Measurements from ENCODE around the gene EIF5A. TPM values are rescaled to one million over a fixed set of nuclear protein-coding genes. Genes with fewer than 3 reads are reported as not detected.

Gene EIF5A
- total RNA-seq, 1 experiment from 2014 or later = 1,139 TPM

- POLR2A ChIA-PET = interaction anchor here (1.1 kb wide), 2 partner anchors 24 to 71 kb away, joined by 3 to 7 read pairs; no protein-coding TSS in a partner anchor
- no peak for DNase-seq (ENCODE audit: low read depth, low spot score)
Observed at GRCh38 chr17:7261379-7262191, 45.8 kb upstream of the EIF5A start.

More at GRCh38 chr17:7261379-7262191, 45.8 kb upstream of the EIF5A start:
- Histone ChIP-seq H2AFZ (ENCODE audit: low read depth, low read length, poor library complexity, severe bottlenecking) (no peak overlapping the region), H3K27ac (ENCODE audit: low read depth, low read length) (peak overlapping the region; percentile 94), H3K36me3 (ENCODE audit: control insufficient read depth in 1 of 2, insufficient read depth in 2 of 2, low read length in 2 of 2) (peaks cover 9 to 25% of the 10 kb centered on the region in 2 experiments), H3K4me1 (ENCODE audit: control insufficient read depth in 1 of 2, insufficient read depth in 2 of 2, low read length in 2 of 2) (peaks cover 39 to 62% of the 10 kb centered on the region in 2 experiments), H3K79me2 (ENCODE audit: insufficient read depth, low read length) (peaks cover 54% of the 10 kb centered on the region), H3K27me3 (ENCODE audit: insufficient read depth, low read length) (no peaks in the 10 kb centered on the region), H3K9me2 (ENCODE audit: insufficient read depth) (no peaks in the 10 kb centered on the region), H3K9me3 (ENCODE audit: control insufficient read depth in 1 of 2, insufficient read depth in 1 of 2, low read depth in 1 of 2, low read length in 2 of 2) (no peaks in the 10 kb centered on the region), H3K4me2 (ENCODE audit: low read length) (peak overlapping the region; percentile 90), H4K20me1 (ENCODE audit: insufficient read depth) (peaks cover 5% of the 10 kb centered on the region; the same call in 1 of the 2 replicates), H3K9ac (ENCODE audit: low read length) (peak overlapping the region; percentile 99), H3K4me3 (replicated peaks in 1 of 2; ENCODE audit: low read depth in 1 of 2, low read length in 2 of 2) (peak overlapping the region; percentile 98 to 99)
- TSS peak; percentile 63 for BruUV-seq (replicated peaks)
- peak; percentile 5 for ATAC-seq
- RAD21 ChIA-PET (ENCODE audit: low non-redundant PET in 1 of 2, low total read pairs in 2 of 2, uncharacterized antibody in 2 of 2, unreplicated experiment in 2 of 2) = no interaction called here
- intact Hi-C loops (cut with micrococcal nuclease) = loop anchor here (1.0 to 10.0 kb wide), 4 partner anchors 9 to 173 kb away; partner anchors contain the start of genes ELP5, FGF11, SLC2A4 and TMEM102
- TF ChIP-seq ELF1 (IDR thresholded peaks at IDR 0.05; ENCODE audit: borderline replicate concordance, low read depth) (no peak), CTCF (IDR thresholded peaks at IDR 0.05 in 2 of 3, conservative IDR thresholded peaks at IDR 0.05 in 1 of 3; ENCODE audit: borderline replicate concordance in 1 of 3, insufficient read depth in 1 of 3, low read depth in 2 of 3, low read length in 2 of 3) (no peak), ZFX (IDR thresholded peaks at IDR 0.05) (peak; percentile 68)
- CTCF ChIA-PET = no interaction called here

Measured in HCT116 (cell line).